GM19452 (cell line): ENCODE measurements around the gene SH3BP2.

ENCODE experiments used
- ATAC-seq: cut with Tn5 transposase; IDR thresholded peaks from one replicate; pipeline ENCODE4 v1.9.1; 2021; ENCODE audit not compliant: unreplicated experiment

Gene SH3BP2

DNA sequence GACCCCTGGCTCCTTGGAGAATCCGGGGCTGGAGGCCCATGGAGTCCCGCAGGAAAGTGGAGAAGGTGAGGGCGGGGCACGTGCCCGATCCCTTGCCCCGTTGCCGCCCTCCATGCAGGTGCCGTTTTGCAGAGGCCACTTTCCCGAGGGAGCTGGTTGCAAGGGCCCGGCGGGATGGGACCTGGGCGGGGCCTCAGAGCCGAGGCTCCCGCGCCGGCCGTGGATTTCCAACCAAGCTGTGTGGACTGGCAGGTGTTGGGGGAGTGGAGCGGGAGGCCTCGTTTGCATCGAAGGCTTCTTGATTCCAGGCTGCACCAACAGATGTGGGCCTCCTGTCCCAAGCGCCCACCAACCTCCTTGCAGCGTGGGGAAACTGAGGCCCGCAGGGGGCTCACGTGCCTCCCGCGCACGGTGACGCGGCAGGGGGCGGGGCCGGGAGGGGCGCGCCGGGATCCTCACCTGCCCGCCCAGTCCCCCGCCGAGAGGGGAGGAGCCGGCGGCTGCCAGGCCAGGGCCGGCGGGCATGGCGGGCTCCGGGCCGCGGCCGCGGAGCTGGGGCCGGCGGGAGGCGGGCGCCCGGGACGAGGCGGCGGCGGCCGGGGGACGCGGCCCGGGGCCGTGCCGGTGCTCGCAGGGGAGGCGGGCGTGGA is 24.9 kb downstream of the SH3BP2 start:
- no peak for ATAC-seq

DNA sequence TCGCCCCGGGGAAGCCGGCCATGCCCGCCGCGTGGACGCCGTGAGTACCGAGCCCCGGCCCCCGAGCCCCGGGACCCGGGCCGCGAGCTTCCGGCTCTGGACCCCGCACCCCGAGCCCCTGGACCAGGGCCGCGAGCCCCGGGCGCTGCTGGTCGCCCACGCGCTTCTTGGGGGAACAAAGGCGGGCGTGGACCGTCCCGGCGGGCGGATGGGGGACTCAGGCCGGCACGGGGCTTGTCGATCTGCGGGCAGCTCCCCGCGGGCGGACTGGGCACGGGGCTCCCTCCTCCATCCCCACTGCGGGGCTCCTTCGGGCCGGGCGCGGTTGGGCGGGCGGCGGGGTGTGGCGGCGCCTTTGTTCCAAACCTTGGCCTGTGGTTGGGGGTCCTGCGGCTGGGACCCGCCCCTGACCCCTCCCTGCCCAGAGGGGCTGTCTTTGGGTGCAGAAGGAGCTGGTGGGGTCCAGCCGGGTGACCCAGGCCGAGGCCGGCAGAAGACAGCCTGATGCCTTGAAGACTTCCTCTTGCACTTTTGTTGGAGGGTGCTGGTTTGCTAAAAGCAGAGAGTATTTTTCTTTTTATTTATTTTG is 25.6 kb downstream of the SH3BP2 start:
- ATAC-seq, result no peak

DNA sequence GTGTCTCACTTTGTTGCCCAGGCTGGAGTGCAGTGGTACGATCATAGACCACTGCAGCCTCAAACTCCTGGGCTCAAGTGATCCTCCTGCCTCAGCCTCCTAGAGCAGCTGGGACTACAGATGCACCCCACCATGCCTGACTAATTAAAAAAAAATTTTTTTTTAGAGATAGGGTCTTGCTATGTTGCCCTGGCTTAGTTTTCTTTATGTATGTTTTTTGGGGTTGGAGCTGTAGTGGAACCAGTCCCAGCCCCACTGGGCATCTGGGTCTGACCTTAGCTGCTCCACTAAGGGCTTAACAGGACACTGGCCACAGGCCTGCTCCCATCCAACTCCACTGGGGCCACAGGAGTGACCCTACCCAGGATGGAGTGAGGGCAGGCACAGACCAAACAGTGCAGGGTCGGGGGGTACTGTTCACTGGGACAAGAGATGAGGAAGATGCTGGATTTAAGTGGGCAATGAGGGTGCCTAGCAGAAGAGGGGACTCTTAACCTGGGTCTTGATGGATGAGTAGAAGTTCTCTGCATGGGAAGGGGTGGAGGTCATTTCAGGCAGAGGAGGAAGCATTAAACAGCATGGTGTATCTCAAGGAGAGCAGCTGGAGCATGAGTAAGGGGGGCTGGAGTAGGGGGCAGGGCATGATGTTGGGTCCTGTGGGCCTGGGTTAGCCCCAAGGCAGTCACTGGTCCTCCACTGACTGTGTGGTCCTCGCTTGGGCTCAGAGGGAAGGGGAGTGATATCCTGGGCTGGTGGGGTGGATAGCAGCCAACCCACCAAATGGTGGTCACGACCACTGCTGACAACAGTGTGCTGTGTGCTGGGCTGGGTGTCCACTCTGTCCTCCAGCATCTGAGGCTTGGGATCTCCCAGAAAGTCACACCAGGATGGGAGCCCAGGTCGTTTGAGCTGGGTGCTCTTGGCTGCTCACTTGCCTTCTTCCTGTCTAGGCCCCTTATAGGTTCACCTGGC is 26.6 kb downstream of the SH3BP2 start:
- no peak for ATAC-seq

DNA sequence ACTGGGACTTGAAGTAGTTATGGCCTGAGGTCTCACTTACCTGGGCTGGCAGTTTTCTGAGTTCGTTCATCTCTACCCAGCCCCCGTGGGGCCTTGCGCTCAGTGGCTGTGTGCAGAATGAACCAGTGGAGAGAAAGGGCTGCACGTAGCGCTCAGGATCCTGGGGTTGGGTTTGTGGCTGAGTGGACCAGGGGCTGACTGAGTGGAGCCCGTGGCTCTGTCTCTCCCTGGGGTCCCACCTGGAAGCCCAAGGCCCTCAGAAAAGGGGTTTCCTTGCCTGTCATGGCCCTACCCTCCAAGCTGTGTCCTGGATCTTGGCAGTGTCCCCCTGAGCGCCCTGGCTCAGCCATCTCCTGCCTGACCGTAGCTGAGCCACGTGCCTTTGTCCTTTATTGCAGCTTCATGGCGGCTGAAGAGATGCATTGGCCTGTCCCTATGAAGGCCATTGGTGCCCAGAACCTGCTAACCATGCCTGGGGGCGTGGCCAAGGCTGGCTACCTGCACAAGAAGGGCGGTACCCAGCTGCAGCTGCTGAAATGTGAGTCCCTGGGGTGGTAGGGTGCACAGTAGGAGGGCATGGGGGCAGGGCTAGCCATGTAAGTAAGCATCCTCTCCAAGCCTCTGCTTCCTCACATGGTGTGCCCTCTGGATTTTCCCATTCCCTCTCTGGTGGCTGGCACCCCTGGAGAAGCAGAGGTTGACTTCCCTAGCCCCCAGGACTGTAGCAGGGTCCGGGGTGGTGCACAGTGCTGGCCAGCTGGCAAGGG is 27.5 kb downstream of the SH3BP2 start:
- no peak for ATAC-seq

DNA sequence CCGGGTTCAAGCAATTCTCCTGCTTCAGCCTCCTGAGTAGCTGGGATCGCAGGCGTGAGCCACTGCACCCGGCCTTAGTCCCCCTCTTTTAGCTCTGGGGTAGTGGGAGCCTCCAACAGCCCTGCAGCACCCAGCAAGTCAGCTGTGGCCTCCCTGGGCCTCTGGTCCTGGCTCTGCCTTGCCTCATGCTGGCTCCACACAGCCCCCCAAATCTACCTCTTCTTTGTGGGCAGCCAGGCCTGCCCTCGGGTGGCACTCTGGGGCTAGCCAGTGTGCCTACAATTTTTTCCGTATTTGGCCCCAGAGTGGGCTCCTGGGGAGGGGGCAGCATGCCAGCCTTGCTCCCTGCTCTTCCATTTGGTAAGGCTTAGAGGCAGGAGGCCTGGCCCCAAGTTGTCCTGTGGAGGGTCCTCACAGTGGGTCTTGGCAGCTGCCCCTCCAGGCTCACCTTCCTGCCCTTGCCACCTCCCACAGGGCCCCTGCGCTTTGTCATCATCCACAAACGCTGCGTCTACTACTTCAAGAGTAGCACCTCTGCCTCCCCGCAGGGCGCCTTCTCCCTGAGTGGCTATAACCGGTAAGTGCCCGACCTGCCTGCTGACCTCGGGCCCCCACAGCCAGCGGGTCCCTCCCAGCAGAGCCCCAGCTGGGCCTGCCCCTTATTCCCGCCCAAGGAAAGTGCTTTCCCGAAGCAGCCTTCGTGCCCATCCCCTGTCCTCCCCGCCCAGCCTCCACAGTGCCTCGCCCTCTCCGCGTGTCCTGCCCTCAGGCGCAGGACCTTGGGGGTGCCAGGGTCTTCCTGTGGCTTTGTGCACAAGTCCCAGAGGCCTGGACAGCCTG is 29.8 kb downstream of the SH3BP2 start:
- ATAC-seq, result no peak

DNA sequence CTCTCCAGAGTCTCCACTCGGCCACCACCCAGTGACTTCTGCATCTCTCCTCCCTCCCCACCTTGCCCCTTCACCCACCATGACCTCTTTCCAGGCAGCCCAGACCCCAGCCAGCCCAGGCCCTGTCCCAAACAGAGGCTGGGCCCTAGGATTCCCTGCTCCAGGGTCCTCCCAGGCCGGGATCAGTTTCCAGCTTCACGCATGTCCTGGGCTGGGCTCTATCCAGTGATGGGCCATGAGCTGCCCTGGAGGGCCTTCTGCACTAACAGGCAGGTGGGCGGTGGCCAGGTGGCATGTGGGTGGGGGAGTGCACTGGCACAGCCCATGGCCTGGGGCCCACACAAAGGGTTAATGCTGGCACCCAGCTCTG is 30.4 kb downstream of the SH3BP2 start:
- no peak for ATAC-seq

DNA sequence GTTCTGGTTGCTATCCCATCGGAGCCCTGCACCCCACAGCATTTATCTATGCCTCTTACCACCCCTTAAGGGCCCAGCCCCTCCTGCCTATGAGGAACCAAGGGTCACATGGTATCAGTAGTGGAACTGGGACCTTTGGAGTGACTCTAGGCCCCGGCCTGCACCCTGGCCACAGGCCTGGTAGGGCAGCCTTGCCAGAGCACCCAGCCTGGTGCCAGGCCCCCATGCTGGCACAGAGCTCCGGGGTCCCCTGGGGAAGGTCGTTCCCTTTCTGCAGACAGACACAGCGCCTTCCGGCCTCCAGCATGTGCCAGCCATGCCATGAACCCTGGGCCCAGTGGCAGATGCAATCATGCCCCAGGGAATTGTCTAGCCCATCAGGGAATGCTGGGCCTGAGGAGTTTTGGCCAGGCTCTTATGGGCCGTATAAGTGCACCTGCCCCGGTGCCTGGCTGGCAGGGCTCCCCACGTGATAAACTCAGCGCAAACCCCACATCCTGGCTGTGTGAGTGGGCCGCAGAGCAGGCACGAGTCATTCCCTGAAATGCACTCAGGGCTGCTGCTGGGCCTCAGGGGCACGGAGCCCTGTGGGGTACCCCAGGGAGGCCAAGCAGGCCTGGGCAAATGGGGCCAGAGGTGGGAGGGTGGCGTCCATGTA is 30.9 kb downstream of the SH3BP2 start:
- ATAC-seq, result no peak

DNA sequence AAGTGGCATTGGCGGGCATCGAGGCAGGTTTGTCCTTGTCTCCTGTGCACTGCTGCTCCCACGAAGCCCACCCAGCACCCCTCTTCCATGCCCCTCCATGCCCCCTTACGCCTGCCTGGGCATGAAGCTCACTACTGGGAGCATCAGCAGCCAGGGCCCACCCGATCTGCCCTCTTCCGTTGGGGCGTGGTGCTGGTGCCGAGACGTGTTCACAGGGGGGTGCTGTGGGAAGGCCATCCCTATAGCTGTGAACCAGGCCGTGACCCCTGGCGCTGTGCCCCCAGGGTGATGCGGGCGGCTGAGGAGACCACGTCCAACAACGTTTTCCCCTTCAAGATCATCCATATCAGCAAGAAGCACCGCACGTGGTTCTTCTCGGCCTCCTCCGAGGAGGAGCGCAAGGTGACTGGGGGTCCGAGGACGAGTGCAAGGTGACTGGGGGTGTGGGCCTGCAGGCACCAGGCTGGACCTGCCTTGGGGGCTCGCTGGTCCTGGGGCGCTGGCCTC is 31.5 kb downstream of the SH3BP2 start:
- no peak for ATAC-seq

DNA sequence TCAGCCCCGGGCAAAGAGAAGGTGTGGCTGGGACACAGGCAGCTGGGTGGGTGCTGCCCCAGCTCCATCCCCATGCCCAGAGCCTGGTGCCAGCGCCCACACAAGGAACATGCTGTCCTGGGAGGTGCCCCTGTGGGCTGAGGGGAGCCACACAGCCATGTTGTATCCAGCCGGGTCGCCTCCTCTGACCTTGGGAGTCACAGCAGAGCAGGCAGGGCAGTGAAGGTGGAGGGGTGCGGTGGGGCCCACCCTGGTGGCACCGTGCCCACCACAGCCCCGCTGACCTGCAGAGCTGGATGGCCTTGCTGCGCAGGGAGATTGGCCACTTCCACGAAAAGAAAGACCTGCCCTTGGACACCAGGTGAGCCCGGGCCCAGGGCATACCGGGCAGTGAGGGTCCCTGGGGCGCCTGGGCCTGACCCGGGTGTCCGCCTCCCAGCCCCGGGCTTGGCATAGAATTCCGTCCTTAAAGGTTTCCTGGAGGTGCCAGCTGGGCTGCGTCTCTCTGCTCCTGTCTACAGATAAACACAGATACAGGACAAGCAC is 32.0 kb downstream of the SH3BP2 start:
- ATAC-seq, result no peak

DNA sequence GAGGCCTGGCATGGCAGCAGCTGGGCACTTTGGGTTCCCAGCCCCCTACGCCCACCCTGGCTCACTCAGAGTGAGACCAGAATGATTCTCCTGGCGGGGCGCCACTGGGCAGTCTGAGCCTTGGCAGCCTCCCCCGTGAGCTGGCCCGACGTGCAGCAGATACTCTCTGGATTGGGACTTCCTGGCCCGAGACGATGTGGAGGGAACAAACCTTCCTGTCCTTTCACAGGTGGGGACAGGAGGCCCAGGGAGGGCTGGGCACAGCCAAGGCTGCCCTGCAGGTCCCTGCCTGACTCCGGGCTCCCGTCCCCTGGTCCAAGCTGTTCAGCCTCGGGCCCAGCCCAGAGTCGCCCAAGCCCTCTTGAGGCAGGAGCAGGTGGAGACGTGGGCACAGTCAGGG is 32.9 kb downstream of the SH3BP2 start:
- ATAC-seq, result no peak

DNA sequence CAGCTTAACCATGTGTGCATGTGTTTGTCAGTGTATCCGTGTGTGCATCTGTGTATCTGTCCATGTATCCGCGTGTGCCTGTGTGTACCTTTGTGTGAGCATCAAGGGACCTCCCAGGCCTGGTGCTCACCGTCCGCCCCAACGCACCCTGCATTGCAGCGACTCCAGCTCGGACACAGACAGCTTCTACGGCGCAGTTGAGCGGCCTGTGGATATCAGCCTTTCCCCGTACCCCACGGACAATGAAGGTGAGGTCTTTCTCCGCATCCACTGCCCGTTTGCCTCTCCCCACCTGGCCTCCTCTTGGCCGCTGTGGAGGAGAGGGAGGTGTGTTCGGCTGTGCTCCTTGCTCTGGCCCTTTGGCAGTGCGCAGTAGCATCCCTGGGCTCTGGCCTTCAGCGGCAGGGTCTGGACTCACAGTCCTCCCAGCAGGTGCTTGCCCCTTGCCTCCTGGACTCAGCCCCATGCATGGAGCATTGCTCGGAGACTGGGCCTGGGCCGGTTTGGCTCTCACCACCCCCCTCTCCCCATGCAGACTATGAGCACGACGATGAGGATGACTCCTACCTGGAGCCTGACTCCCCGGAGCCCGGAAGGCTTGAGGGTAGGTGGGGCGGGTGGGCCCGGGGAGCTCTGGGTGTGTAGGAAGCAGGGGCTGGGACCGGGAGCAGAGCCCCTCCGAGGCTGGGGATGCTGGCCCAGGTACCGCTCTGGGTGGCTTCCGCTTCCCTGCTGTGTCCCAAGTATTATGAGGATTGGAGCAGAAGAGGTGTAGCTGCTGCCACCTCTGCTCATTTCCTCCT is 34.4 kb downstream of the SH3BP2 start:
- ATAC-seq, result no peak

DNA sequence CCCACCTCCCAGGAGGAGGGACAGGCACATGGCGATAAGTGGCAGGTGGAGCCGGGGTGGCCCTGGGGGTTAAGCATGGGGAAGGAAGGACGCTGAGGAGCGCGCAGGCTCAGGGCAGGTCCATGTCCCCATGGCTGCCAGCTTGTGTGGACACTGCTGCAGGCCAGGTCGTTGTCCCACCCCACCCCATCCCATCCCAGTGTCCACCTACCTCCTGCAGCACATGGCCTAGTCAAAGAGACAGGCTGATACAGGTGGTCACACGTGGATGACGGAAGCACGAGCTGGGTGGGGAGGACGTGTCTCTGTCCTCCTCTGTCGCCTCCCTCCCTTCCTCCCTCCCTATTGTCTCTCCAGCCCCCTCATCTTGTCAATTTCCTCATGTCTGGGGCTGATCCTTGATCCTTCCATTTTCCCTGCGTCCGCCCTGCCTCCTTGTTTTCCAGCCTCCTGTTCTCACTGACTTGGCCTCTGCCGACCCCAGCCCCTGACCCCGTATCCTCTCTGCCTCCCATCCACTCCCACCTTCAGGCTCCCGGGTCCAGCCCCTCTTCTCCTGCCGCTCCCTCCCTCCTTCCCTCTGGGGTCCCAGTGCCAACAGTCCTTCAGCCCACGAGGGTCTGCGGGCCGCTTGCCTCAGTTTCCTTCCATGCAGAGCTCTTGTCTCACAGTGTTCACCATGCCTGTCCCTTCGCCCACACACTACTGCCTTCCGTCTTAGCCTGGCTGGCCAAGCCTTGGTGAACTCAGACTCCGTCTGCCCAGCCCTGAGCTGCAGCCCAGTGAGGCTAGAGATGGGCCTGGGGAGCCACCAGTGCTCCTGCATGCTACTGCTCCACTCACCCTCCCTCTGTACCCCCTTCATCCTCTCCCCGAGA is 35.2 kb downstream of the SH3BP2 start:
- no peak for ATAC-seq

DNA sequence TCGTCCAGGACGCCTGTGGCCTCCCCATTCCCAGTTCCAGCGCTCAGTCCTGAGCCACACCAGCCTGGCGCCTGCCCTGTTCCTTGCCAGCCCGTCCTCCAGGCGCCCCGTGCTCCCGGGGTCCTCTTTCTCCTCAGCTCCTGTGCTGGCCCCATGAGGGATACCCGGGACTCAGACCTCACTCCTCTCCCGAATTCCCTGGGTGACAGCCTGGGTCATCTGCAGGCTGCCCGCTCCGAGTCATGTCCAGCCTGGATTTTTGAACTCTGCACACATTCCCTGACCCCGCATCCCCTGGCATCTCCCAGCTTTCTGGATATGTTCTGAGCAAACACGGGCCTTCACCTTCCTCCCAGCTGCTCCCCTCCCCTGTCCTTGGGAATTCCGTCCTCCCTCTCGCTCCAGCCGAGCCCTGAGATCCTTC is 35.9 kb downstream of the SH3BP2 start:
- no peak for ATAC-seq

DNA sequence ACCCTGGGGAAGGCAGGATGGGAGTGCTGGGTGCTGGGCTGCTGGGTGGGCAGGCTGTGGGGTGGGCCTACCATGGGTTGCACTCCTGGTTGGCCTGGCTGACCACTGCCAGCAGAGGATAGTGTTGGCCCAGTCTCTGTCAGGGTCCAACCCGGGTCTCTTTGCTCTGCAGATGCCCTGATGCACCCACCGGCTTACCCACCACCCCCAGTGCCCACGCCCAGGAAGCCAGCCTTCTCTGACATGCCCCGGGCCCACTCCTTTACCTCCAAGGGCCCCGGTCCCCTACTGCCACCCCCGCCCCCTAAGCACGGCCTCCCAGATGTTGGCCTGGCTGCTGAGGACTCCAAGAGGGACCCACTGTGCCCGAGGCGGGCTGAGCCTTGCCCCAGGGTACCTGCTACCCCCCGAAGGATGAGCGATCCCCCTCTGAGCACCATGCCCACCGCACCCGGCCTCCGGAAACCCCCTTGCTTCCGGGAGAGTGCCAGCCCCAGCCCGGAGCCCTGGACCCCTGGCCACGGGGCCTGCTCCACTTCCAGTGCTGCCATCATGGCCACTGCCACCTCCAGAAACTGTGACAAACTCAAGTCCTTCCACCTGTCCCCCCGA is 36.5 kb downstream of the SH3BP2 start:
- no peak for ATAC-seq

DNA sequence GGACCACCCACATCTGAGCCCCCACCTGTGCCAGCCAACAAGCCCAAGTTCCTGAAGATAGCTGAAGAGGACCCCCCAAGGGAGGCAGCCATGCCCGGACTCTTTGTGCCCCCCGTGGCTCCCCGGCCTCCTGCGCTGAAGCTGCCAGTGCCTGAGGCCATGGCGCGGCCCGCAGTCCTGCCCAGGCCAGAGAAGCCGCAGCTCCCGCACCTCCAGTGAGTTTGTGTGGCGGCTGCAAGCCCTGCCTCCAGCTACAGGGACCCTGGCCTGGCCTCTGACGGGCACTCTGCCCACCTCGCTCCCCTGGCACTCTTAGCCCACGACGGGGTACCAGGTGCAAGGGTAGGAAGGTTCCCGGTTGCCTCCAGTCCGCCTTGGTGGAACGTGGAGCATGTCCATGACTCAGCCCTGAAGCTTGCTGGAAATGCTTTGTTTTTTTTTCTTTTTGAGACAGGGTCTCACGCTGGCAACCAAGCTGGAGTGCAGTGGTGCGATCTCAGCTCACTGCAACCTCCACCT is 37.1 kb downstream of the SH3BP2 start:
- no peak for ATAC-seq

DNA sequence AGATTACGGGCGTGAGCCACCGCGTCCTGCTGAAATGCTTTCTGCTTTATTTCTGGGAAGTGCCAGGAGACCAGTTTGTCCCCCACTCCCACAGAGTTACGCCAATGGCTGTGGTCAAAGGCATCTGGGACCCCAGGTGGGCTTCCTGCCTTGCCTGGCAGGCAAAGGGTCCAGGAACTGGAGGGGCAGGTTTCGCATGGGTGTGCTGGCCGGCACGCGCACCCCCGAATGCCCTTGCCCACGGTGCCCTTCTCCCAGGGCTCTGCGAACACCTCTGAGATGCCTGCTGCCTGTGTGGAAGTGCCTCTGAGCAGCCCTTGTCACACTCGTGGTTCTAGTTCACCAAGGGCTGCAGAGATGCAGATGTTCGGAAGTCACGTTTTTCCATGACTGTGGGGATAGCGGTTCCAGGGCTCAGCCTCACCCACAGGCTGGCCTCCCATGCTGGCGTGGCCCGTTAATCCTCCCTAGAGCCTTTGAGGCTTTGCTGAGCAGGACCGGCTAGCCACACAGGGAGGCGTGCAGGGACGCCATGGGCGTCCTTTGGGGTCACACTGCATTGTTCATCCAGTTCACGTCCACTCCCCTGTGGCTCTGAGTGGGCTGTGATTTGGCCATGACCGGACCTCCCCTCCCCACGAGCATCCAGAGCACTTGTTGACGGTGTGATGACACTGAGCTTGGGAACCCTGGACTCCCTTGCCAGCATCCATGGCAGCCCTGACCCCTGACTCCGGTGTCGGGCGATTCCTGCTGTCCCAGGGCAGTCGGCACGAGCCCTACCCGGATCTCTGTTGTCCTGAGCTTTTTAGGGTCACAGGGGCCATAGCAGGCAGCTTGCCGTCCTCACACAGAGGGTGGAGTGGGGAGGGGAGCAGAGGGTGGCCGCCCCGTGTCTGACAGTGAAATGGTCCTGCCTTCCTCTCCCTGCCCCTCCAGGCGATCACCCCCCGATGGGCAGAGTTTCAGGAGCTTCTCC is 38.0 kb downstream of the SH3BP2 start:
- ATAC-seq, result no peak
